ENCODE measurements around the gene FRMPD1. TPM values are rescaled to one million over a fixed set of nuclear protein-coding genes. Genes with fewer than 3 reads are reported as not detected.
"Not testable (repeated sequence)": the region's sequence is repeated elsewhere in the genome, so short reads cannot be mapped to it uniquely, and the experiment has no call there.

FRMPD1 gene
- total RNA-seq, 1 experiment from 2014 or later = not detected

DNA sequence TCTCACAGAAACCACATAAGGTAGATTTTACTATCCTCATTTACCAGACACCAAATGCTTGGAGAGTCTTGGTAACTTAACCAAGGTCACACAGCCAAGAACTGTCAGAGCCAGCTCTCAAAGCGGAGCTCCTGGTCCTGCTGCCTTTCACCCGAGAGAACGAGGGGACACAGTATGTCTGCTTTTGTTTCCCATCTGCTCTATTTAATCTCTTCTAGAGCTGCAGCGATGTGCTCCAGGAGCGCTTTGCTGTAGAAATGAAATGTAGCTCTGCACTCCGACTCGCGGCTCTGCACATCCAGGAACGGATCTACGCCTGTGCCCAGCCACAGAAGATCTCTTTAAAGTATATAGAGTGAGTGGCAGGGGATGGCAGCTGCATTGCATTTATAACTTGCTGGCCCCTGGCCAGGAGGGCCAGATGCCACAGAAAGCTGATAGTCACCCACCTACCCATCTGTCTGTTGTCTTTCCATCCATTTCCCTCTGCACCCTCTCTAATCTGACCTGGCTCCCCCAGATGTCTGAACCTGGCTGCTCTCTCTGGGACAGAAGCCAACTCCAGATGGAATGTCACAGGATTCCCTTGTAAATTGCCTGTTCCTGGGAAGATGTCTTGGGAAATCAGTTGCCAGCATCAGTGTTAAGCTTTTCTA, 81.5 kb downstream of the FRMPD1 start:
- no peak for DNase-seq (ENCODE audit: extremely low read depth, low read depth)

DNA sequence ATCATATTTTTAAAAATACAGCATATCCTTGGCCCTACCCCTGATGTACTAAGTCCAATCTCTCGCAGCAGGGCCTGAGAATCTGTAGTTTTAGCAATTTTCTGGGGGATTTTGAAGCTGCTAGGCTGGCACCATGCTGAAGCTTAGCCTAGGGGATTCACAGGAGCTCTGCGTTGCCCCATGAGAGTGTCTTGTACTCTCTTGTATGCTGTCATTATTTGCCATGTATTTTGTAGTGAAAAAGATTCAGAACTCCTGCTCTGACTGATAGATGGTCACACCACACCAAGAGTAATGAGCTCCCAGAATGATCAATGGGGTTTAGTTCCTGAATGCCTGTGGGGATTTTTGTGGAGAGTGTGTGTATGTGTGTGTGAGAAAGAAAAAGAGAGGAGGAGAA, 82.2 kb downstream of the FRMPD1 start:
- DNase-seq (ENCODE audit: extremely low read depth, low read depth) = no peak

DNA sequence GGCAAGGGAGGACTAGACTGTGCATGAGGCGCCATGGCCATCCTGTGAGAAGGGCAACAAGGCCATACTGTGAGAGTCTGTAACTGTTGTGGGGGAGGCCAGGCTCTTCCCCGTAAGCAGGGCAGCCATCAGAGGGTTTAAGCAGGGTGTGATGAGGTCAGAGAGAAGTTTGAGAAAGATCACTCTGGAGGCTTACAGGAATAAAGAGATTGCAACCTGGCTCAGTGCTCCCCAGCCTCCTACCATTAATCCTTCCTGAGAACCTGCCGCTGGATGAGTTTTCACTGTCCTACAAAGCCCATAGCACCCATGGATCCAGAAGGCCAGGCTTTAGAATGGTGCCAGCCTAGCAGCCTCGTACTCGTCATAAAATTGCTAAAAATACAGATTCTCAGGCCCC, 88.5 kb downstream of the FRMPD1 start:
- no peak for DNase-seq (ENCODE audit: extremely low read depth, low read depth)

DNA sequence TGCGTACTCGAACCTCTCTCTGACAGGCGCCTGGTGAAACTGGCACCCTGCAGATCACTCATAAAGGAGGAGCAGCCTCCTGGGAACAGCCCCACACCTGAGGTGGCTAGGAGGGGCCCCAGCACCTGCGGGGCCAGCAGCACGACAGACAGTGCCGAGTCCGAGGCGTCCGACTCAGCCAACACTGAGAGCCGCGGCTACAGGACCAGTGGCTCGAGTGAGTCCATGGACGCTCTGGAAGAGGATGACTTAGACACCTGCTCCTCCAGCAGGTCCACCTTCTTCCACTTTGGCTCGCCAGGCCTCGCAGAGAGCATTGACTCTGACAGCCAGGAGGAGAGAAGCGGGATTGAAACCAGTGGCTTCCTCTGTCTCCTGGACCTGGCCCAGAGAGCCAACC, 89.4 kb downstream of the FRMPD1 start:
- no peak for DNase-seq (ENCODE audit: extremely low read depth, low read depth)

DNA sequence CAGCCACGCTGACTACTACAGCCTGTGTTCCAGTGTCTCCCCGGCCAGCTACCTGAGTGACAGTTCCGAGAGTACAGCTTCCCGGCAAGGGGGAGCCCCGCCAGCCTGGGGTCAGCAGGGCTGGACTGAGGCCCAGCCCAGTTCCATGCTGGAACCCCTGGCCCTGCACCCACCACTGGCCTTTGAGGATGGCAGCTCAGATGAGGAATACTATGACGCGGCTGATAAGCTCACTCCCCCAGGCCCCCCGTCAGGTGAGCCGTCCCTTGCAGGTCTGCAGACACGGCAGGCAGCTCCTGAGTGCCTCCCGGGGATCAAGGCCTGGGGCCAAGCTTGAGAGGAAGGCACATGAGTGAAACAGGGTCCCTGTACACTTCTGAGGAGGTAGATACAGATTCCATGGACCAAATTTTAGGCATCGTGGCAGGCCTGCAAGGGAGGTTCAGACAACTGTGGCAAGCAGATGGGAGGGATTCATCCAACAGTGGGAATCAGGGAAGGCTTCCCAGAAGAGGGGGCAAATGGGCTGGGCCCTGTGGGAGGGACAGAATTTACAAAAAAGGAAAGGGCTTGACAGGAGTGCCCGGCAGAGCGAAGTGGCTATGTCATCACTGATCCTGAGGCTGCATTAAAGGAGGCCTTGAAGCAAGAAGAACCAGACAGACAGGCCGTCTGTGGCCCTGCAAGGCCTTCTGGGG, 90.0 kb downstream of the FRMPD1 start:
- DNase-seq (ENCODE audit: extremely low read depth, low read depth) = no peak

DNA sequence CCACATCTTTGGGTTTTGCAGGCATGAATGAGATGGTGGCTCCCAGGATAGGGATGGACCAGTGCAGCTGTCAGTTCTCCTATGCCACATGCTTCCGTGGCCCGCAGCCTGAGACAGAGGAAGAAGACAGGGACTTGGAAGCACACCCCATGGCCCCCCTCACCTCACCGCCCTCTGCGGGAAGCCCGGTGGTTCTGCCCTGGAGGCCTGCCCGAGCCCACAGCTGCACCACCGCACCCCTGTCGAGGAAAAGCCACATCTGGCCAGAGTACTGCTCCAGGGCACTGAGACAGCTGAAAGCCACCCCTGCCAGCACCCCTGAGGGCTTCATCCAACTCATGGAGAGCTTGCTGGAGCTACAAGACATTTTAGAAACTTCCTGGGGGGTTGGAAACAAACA, 95.2 kb downstream of the FRMPD1 start:
- DNase-seq (ENCODE audit: extremely low read depth, low read depth) = no peak

DNA sequence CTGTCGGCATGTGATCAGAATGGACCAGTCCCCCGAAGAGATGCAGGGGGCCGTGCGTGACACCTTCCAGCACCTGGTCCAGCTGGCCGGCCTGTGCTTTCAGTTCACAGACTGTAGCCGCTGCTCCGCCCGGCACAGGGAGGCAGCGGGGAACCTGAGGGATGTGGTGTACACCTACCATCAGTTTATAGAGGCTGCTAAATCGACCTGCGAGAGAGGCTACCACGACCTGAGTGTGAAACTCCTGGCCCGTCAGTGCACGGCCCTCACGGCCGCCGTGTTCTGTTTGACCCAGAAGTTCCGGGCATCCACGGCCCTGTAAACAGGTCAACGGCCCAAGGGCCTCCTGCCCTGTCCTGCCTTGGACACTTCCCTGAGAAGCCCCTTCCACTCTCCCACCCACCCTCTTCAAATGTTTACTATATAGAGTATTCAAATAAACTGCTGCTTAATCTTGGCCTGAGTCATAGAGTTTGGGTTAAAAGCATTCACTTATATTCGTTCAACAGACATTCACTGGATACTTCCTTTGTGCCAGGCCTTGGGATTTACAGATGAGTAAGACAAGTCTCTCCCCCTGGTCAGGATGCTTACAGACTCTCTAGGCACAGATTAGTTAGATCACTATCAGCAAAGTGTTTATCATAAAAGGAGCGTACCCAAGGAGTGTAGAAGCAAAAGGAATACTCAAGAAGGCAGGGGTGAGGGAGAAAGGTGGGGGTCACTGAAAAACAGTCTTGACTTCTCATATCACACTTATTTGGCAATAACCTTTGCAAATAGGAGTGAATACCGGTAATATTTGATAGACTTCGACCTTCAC, 95.9 kb downstream of the FRMPD1 start:
- no peak for DNase-seq (ENCODE audit: extremely low read depth, low read depth)

DNA sequence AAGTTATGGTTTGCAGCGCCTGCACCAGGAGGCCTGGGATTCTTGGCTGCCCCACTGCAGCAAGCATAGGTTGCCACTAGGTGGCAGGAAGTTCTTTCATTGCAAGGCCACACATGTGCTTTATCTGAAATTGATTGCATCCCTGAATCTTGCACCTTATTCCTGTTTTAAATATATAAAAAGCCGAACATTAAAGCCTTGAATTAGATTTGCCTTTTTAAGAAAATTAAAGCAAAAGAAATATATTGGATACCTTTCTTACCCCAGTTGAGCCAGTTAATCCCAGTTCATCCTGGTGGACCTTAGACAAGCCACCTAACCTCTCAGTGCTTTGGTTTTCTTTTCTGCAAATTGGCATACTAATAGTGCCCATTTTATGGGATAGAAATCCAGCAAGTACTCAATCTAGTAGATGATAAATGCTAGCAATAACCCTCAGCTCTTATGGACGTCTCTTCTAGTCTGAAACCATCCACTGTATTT, 96.6 kb downstream of the FRMPD1 start:
- DNase-seq (ENCODE audit: extremely low read depth, low read depth) = peak; percentile 53

DNA sequence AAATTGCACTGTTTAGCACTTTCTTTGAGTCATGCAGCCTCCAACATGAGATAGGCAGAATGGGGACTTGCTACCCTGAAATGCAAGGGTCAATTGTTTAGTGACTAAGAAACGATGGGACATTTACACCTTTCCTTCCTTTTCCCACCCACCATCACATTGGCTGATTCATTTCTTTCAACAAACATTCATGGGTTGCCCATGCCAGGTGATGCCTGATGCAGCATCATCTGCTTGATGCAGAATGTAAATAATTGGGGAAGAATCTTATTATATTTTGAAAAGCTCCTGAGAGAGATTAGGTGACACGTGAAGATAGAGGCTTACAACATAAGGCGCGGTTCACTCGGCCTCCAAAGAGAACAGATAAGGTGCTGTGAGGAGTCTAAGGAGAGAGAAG, 98.4 kb downstream of the FRMPD1 start:
- DNase-seq (ENCODE audit: extremely low read depth, low read depth) = no peak

DNA sequence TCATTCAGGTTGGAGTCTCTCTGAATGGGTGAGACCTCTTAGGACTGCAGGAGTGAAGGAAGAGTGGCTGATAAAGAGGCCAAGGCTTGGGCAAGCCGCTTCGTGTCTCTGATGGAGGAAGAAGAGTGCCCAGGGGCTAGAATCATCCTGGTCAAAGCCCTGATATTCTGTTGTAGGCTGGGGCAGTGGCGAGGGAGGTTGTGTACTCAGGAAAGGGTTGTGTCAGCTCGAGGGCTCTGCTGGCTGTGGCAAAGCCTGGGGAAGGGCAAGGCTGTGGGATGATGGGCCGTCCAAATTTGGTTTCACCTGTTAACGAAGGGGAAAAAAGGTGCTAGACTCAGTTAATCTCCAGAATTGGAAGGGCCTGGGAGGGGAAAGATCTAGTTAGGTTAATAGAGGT, 100.4 kb downstream of the FRMPD1 start:
- DNase-seq (ENCODE audit: extremely low read depth, low read depth) = no peak

DNA sequence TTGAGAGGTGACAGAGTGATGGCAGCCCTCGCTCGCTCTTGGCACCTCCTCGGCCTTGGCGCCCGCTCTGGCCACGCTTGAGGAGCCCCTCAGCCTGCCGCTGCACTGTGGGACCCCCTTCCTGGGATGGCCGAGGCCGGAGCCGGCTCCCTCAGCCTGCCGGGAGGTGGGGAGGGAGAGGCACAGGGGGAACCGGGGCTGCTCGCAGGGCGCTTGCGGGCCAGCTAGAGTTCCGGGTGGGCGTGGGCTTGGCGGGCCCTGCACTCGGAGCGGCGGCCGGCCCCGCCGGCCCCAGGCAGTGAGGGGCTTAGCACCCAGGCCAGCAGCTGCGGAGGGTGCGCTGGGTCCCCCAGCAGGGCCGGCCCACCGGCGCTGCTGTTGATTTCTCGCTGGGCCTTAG, 101.0 kb downstream of the FRMPD1 start:
- not testable (repeated sequence) for DNase-seq (ENCODE audit: extremely low read depth, low read depth)

DNA sequence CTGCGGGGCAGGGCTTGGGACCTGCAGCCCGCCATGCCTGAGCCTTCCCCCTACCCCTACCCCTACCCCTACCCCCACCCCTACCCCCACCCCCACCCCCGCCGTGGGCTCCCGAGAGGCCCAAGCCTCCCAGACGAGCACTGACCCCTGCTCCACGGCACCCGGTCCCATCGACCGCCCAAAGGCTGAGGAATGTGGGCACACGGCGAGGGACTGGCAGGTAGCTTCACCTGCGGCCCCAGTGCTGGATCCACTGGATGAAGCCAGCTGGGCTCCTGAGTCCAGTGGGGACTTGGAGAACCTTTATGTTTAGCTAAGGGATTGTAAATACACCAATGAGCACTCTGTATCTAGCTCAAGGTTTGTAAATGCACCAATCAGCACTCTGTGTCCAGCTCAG, 101.4 kb downstream of the FRMPD1 start:
- DNase-seq (ENCODE audit: extremely low read depth, low read depth) = not testable (repeated sequence)

DNA sequence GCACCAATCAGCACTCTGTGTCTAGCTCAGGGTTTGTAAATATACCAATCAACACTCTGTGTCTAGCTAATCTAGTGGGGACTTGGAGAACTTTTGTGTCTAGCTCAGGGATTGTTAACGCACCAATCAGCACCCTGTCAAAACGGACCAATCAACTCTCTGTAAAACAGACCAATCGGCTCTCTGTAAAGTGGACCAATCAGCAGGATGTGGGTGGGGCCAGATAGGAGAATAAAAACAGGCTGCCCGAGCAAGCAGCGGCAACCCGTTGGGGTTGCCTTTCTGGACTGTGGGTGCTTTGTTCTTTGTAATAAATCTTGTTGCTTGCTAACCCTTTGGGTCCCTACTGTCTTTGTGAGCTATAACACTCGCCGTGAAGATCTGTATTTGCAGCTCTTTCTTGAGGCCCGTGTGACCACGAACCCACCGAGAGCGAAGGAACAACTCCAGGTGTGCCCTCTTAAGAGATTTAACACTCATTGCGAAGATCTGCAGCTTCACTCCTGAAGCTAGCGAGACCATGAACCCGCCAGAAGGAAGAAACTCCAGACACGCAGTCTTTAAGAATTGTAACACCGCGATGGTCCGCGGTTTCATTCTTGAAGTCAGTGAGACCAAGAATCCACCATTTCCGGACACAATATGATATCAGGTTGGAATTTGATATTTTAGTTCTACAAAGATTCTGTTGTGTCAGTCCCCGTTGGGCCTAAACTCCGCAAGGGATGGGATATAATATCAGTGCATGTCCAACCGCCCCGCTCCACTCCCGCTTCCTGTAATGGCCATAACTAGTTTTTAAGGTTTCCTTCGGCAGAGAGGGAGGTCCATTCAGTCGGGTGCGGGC, 102.1 kb downstream of the FRMPD1 start:
- DNase-seq (ENCODE audit: extremely low read depth, low read depth) = no peak

DNA sequence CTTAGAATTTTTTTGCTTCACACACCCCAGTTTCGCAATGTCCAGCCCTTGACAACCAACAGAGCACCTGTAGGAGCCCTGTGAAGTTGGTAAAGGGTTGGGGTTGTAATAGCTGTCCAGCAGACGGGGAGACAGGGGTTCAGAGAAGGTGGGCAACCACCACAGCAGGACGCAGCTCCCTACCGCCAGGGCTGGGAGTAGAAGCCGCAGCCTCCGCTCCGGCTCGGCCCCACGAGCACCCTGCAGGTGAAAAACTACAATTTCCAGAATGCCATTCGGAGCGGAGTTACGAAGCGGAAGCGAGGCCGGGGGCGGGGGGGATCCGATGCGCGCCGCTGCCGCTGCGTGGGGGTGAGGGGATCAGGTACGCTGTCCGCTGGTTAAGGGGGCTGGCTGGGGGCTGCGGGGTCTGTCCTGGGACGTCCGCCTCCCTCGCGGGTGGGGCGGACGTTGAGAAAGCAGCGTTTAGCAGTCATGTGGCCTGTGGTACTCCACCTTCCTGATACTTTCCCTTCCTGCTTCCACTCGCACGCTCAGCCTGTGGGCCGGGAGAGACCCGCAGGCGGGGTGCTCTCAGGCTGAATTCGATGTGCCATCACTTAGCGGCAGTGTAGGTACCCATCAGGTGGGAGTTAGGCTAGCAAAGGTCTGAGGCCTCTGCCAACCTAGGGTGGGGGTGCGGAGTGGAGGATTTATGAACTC, 102.9 kb downstream of the FRMPD1 start, which contains the start of gene TRMT10B:
Gene TRMT10B (plus strand): TSS at position 317 of the 702 bp plus-strand sequence. CDS start 8,127 bp downstream, outside the sequence.
- DNase-seq (ENCODE audit: extremely low read depth, low read depth) = peak; percentile 42

DNA sequence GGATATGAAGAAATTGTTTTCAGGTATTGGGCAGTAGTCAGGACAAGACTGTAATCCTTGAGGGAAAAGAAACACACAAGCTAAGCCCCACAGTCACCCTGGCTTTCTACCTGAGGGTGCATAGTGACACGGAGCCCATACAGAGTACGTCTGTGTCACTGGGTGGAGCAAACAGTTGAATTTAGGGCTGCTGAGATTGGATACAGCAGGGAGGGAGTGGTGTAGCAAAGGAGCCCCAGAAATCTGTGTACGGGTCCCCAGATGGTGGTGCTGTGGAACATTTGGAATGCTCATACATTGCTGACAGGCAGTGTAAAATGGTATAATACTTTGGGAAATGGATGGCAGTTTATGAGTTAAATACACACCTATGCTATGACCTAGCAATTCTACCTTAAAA, 108.0 kb downstream of the FRMPD1 start:
- DNase-seq (ENCODE audit: extremely low read depth, low read depth) = no peak

DNA sequence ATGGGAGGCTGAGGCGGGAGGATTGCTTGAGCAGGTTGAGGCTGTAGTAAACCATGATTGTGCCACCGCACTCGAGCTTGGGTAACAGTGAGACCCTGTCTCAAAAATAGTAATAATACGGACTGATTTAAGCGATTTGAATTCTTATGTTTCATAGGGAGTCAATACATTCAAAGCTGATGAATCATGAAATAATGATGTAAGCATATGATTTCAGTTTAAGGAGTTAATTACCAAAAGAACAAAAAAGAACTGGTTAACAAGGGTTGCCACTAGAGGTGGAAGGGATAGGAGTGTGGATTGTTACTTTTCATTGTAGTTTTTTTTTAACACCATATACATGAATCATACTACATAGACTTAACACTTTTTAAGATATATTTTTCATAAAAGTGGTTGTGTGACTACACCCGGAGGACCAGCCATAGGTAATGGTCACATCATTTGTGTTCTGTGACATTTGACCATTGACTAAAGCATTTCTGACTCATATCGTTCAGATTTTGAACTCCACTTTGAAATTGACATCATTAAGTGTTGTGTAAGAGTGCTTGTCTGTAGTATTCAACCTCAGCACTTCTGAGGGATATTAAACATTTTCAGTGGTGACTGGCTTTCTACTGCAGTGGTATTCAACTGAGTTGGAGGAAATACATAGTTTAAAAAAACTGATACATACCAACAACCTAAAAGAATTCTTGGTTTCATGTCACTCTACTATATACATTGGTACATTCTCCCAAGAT, 109.8 kb downstream of the FRMPD1 start:
- no peak for DNase-seq (ENCODE audit: extremely low read depth, low read depth)

DNA sequence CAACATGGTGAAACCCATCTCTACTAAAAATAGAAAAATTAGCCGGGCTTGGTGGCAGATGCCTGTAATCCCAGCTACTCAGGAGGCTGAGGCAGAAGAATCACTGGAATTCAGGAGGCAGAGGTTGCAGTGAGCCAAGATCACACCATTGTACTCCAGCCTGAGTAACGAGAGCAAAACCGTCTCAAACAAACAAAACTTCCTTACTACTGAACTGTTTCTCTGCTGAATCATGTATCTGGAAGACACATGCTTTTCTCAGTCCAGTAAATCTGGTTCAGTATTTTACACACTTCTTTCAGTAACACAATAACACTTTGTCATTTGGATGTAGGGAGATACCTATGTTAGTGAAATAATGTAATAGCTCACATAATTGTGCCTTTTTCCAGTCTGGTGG, 110.8 kb downstream of the FRMPD1 start:
- no peak for DNase-seq (ENCODE audit: extremely low read depth, low read depth)

DNA sequence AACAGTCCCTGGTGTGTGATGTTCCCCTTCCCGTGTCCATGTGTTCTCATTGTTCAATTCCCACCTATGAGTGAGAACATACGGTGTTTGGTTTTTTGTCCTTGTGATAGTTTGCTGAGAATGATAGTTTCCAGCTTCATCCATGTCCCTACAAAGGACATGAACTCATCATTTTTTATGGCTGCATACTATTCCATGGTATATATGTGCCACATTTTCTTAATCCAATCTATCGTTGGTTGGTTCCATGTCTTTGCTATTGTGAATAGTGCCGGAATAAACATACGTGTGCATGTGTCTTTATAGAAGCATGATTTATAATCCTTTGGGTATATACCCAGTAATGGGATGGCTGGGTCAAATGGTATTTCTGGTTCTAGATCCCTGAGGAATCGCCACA, 114.5 kb downstream of the FRMPD1 start:
- DNase-seq (ENCODE audit: extremely low read depth, low read depth) = not testable (repeated sequence)

DNA sequence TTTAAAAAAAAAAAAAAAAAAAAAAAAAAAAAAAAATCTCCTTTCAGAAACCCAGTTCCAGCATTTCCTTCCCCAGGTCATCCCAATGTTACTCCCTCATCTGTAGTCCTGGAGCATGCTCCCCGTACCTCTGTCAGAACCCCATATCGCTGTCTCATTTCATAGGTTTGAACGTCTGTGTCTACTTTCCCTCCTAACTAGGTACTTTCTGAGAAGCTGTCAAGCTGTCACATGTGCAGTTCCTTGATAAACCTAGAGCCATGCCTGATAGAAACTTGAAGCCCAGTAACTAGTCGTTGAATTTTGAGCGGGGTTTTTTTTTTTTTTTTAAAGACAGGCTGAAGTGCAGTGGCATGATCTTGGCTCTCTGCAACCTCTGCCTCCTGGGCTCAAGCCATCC, 118.6 kb downstream of the FRMPD1 start:
- no peak for DNase-seq (ENCODE audit: extremely low read depth, low read depth)

All from NCI-H460 (cell line).